Activated gamma-delta T cell (primary cell): ENCODE measurements around the gene UGT1A4.
"Not testable (repeated sequence)": the region's sequence is repeated elsewhere in the genome, so short reads cannot be mapped to it uniquely, and the experiment has no call there.

Experiments used
- DNase-seq: peaks from one replicate; lab custom pipeline; 2025; lab: John Stamatoyannopoulos, UW

Gene UGT1A4

GRCh38 chr2:233700028-233700635 is 18.4 kb upstream of the UGT1A4 start:
- DNase-seq, result no peak

GRCh38 chr2:233700842-233701241 is 17.7 kb upstream of the UGT1A4 start:
- not testable (repeated sequence) for DNase-seq

- DNase-seq, result no peak
These were observed 16.3 kb upstream of the UGT1A4 start for GRCh38 chr2:233702238-233702637.

GRCh38 chr2:233705911-233706506 is 12.5 kb upstream of the UGT1A4 start:
- no peak for DNase-seq

GRCh38 chr2:233706720-233707119 is 11.8 kb upstream of the UGT1A4 start:
- DNase-seq, result no peak

- no peak for DNase-seq
These were observed 10.4 kb upstream of the UGT1A4 start for GRCh38 chr2:233707940-233708644.

- no peak for DNase-seq
These were observed 9.6 kb upstream of the UGT1A4 start for GRCh38 chr2:233708942-233709341.

- DNase-seq, result no peak
These were observed 7.1 kb upstream of the UGT1A4 start for GRCh38 chr2:233711312-233712008.

- no peak for DNase-seq
These were observed 5.8 kb upstream of the UGT1A4 start, which contains the start of gene UGT1A5 for GRCh38 chr2:233712611-233713261. TSS of gene UGT1A5 (plus strand) at chr2:233712907. CDS start at chr2:233712992, 85 bp downstream.

GRCh38 chr2:233713262-233713615 is 5.3 kb upstream of the UGT1A4 start:
- DNase-seq, result no peak

GRCh38 chr2:233714121-233714520 is 4.4 kb upstream of the UGT1A4 start:
- no peak for DNase-seq

- no peak for DNase-seq
These were observed 10.3 kb downstream of the UGT1A4 start, which contains the start of gene UGT1A3 for GRCh38 chr2:233728723-233729301. TSS of gene UGT1A3 (plus strand) at chr2:233729042. CDS start at chr2:233729127, 85 bp downstream.

- not testable (repeated sequence) for DNase-seq
These were observed 18.5 kb downstream of the UGT1A4 start for GRCh38 chr2:233736868-233737653.

- no peak for DNase-seq
These were observed 22.3 kb downstream of the UGT1A4 start for GRCh38 chr2:233740870-233741269.

- no peak for DNase-seq
These were observed 25.1 kb downstream of the UGT1A4 start for GRCh38 chr2:233743464-233744259.

- DNase-seq, result no peak
These were observed 26.7 kb downstream of the UGT1A4 start for GRCh38 chr2:233745073-233745755.

- DNase-seq, result not testable (repeated sequence)
These were observed 27.3 kb downstream of the UGT1A4 start for GRCh38 chr2:233745838-233746237.

GRCh38 chr2:233746475-233747282 is 28.1 kb downstream of the UGT1A4 start:
- DNase-seq, result no peak

- no peak for DNase-seq
These were observed 28.7 kb downstream of the UGT1A4 start for GRCh38 chr2:233747283-233747544.
